GOT3 (cell line): Measurements from ENCODE around the gene DNAJC28.
"Not testable (repeated sequence)": the region's sequence is repeated elsewhere in the genome, so short reads cannot be mapped to it uniquely, and the experiment has no call there.

Source experiments
- DNase-seq: peaks from one replicate; lab custom pipeline; 2025; ENCODE audit warnings: mixed read lengths; lab: John Stamatoyannopoulos, UW

The DNAJC28 gene

DNA sequence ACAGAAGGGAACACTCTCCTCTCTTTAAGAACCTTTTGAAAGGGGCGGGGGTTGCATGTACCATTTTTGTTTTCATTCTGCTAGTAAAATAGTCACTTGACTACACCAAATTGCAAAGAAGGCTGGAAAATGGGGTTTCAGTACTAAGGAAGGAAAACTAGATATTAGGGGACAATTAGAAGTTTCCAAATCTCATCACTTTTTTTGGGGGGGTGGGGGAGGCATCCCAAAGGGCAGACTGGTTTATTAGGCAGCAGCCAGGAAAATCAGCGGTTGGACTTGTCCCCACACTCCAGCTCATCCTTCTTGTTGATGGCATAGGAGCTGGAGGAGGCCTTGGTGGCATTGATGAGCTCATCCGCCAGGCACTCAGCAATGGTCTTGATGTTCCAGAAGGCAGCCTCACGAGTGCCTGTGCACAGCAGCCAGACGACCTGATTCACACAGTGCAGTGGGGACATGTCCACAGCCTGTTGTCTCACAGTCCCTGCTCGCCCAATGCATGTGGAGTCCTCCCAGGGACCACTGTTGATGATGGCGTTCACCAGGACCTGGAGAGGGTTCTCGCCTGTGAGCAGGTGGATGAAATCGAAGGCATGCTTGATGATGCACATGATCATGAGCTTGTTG is 10.1 kb downstream of the DNAJC28 start:
- DNase-seq, result no peak

- no peak for DNase-seq
Measured at GRCh38 chr21:33480481-33481103, 10.9 kb downstream of the DNAJC28 start.

GRCh38 chr21:33479679-33480480 is 11.6 kb downstream of the DNAJC28 start, which contains the start of gene TMEM50B:
Gene TMEM50B, minus strand, starts transcription at chr21:33479974. Its CDS starts 11,089 bp downstream, at chr21:33468885.
- DNase-seq, result peak; percentile 99

- no peak for DNase-seq
Measured at GRCh38 chr21:33478935-33479678, 12.4 kb downstream of the DNAJC28 start.

DNA sequence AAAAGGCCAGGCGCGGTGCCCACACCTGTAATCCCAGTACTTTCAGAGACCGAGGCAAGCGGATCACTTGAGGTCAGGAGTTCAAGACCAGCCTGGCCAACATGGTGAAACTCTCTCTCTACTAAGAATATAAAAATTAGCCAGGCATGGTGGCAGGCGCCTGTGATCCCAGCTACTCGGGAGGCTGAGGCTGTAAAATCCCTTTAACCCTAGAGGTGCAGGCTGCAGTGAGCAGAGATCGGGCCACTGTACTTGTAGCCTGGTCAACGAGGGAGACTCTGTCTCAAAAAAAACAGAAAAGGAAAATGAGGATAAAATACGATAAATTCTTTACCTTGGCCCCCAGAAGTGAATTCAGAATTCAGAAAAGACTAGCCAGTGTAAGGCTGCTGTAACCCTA is 13.3 kb downstream of the DNAJC28 start:
- no peak for DNase-seq

DNA sequence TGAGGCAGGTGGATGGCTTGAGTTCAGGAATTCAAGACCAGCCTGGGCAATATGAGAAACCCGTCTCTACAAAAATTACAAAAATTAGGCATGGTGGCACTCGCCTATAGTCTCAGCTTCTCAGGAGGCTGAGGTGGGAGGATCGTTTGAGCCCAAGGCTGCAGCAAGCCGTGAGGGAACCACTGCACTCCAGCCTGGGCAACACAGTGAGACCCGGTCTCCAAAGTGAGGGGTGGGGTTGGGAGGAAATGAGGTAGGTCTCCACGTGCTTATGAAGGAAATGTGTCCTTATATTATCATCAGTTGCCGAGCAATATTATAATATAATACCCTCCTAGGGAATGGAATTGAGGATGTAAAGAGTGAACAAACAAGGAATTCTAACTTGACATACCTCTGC is 14.4 kb downstream of the DNAJC28 start:
- DNase-seq, result no peak

- no peak for DNase-seq
Measured at GRCh38 chr21:33473344-33473743, 18.2 kb downstream of the DNAJC28 start.

GRCh38 chr21:33470701-33471100 is 20.8 kb downstream of the DNAJC28 start:
- no peak for DNase-seq

DNA sequence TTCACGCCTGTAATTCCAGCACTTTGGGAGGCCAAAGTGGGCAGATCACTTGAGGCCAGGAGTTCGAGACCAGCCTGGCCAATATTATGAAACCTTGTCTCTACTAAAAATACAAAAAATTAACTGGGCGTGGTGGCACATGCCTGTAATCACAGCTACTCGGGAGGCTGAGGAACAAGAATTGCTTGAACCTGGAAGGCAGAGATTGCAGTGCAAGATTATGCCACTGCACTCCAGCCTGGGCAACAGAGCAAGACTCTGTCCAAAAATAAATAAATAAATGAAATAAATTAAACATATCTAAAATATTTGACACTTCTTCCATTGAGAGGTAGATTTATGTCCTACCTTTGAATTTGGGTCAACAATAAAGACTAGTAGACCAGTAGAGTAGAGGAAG is 22.3 kb downstream of the DNAJC28 start:
- DNase-seq, result not testable (repeated sequence)

DNA sequence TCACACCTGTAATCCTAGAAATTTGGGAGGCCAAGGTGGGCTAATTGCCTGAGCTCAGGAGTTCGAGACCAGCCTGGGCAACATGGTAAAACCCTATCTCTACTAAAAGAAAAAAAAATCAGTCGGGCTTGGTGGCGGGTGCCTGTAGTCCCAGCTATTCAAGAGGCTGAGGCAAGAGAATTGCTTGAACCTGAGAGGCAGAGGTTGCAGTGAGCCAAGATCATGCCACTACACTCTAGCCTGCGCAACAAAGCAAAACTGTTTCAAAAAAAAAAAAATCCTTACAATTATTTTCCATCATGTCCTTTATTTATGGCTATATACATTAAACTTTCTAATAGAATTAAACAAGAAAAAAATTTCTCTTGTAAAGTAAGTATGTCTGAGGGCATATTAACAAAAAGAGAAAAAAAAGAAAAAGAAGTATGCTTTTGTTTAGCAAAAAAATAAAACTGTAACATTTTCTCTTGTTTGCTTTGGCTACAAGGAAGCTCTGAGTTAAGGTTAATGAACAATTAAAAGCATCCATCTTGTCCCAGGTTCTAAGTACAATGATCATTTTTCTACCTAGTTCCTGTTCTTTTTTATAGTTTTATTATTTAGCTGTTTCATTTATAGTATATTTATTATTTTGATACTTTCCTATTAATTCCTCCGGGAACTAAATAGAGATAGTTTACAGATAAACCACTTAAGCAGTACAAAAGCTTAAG is 29.8 kb downstream of the DNAJC28 start:
- DNase-seq, result no peak

DNA sequence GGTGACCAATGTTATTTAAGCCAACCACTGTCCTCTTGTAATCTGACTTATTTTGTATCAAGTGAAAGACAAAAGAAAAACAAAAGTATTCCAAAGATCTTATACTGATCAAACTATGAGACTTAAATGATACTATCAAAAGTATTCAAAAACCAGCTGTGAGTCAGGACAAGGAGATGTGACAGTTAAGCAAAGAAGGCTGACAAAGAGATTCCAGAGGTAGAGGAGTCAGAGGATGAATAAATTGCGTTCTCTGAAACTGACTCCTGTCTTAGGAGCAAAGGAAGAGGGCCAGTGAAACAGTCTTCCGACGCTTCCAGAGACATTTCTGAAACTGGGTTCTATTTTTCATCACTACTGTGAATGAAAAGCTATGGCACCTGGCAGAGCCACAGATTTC is 32.7 kb downstream of the DNAJC28 start:
- DNase-seq, result no peak

GRCh38 chr21:33455686-33456446 is 35.6 kb downstream of the DNAJC28 start:
- DNase-seq, result no peak

GRCh38 chr21:33452362-33452761 is 39.2 kb downstream of the DNAJC28 start:
- no peak for DNase-seq

- DNase-seq, result no peak
Measured at GRCh38 chr21:33451634-33452071, 39.9 kb downstream of the DNAJC28 start.

DNA sequence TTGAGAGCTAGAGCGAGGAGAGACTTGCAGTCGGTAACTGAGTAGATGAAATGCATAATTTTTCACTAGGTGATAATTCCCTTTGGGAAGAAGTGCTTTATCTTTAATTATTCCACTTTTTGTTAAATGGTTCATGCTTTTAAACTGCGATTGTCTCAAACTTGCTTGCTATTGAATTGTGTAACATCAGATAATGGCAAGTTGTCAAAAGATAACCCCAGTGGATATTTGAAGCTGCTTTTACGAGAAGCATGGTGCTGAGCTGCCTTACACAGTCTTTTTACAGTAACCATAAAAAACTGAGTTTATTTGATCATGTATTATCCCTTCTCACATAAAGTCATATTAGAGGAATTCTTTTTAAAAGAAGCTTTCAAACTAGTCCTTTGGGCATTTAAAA is 41.9 kb downstream of the DNAJC28 start:
- no peak for DNase-seq

DNA sequence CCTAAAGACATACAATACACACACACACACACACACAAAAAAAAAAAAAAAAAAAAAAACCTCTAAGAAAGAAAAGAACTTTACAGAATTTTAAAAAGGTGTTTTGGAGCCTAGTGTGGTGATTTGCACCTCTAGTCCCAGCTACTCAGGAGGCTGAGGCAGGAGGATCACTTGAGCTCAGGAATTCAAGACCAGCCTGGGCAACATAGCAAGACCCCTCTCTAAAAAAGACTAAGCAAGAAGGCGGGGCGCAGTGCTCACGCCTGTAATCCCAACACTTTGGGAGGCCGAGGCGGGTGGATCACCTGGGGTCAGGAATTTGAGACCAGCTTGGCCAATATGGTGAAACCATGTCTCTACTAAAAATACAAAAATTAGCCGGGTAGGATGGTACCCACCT is 44.9 kb downstream of the DNAJC28 start:
- not testable (repeated sequence) for DNase-seq

DNA sequence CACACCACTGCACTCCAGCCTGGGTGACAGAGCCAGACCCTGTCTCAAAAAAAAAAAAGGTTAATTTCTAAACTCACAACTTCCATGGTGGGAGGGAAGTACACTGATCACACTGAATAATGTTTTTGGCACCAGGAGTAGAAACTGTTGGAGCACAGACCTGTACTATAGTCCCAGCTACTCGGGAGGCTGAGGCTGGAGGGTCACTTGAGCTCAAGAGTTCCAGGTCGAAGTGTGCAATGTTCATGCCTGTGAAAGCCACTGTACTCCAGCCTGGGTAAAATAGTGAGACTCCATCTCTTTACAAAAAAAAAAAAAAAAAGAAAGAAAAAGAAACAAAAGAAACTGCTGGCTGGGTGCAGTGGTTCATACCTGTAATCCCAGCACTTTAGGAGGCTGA is 47.0 kb downstream of the DNAJC28 start:
- no peak for DNase-seq

GRCh38 chr21:33443194-33443593 is 48.3 kb downstream of the DNAJC28 start:
- no peak for DNase-seq

DNA sequence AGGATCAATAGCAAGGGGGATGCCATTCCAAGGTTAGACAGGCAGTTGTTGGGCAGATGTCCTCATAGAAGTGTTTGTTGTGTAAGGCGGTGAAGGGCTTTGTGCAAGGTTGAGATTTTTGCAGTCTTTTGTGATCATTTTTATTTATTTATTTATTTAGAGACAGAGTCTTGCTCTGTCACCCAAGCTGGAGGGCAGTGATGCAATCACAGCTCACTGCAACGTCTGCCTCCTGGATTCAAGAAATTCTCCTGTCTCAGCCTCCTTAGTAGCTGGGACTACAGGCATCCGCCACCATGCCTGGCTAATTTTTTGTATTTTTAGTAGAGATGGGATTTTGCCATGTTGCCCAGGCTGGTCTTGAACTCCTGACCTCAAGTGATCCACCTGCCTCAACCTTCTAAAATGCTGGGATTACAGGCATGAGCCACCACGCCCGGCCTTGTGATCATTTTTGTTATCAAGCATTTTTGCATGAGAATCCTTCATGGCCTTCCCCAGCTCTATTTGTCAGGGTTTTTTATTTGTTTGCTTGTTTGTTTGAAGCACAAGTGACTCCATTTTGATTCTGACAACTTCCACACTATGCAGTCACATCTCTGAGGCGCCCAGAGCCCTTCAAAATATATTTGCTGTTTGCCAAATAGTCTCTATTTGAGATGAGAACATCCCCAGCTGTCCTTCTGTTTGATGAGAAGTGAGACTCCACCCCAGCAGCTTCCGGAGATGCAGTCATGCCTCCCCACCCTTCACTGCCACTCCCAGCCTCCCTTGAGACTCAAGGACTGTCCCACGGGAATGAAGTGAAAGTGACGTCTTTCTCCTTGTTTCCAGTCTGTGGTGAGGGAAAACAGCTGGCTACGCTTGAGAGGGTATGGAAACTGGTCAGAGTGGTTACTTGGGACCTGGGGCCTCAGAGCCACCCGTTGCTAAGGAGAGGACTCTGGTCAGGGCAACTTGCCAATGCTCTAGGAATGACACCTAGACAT is 49.7 kb downstream of the DNAJC28 start:
- DNase-seq, result no peak
